ENCODE data around the gene ASMTL. TPM values are rescaled to one million over a fixed set of nuclear protein-coding genes. Genes with fewer than 3 reads are reported as not detected.

Gene ASMTL
- total RNA-seq, 2 donors from 2014 or later = 46.7 to 80.9 TPM

DNA sequence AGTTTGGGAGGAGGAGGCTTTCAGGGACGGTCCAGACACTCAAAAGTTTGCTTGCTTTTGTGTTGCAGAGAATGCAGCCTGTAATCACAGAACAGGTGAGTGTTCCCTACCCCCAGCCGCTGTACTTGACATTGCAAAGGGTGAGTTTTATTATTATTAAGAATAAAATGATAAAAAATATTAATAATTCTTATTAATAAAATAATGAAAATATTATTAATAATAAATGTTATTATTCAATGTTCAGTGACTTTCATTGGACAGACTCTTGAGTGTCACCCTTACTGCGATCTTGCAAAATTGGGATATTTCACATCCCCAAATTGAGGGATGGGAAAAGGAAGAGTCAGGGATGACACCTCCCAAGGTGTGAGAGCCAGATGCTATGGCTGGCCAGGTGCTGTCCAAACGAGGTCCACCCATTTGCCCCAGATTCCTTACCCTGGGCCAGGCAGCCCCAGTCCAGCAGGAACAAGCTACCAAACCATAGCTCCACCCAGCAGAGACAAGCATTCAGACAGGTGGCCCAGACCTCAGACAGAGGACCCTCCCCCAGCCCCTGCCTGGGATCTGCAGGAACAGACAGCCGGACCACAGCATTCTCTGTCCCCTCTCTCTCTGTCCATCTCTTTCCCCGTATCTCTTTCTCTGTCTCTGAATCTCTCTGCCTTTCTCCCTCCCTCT, 93.8 kb downstream of the ASMTL start:
- H3K27me3 Mint-ChIP-seq (ENCODE audit: insufficient read depth) = no peaks in the 10 kb centered on the region
- H3K36me3 Mint-ChIP-seq (ENCODE audit: low read depth) = peaks cover 15% of the 10 kb centered on the region
- 86 to 89% methylated on average over 3 to 5 of the region's 6 CpGs for WGBS, 2 experiments (ENCODE audit: insufficient coverage in 1 of 2, insufficient read length in 1 of 2)
- H3K4me3 Mint-ChIP-seq = no peak overlapping the region
- peaks cover 3% of the 10 kb centered on the region for H3K4me1 Mint-ChIP-seq
- H3K4me3 ChIP-seq (ENCODE audit: low read length) = no peak overlapping the region
- H3K9ac ChIP-seq (ENCODE audit: extremely low read depth, low read length, poor library complexity, severe bottlenecking) = no peak overlapping the region
- H3K9me3 ChIP-seq (ENCODE audit: control insufficient read depth, low read length) = no peaks in the 10 kb centered on the region
- no peak for DNase-seq
- no peaks in the 10 kb centered on the region for H3K27me3 ChIP-seq (ENCODE audit: control insufficient read depth, insufficient read depth, low read length, poor library complexity, severe bottlenecking)
- TF ChIP-seq CTCF (conservative IDR thresholded peaks at IDR 0.05) = no peak
- H3K27ac Mint-ChIP-seq = no peak overlapping the region
- H3K36me3 ChIP-seq (ENCODE audit: control insufficient read depth, insufficient read depth, low read length) = no peaks in the 10 kb centered on the region
- no peak overlapping the region for H3K27ac ChIP-seq (ENCODE audit: low read depth, low read length)
- no peaks in the 10 kb centered on the region for H3K4me1 ChIP-seq (ENCODE audit: control insufficient read depth, insufficient read depth, low read length)
- peaks cover 9% of the 10 kb centered on the region for H3K9me3 Mint-ChIP-seq

- H3K4me3 ChIP-seq (ENCODE audit: low read length) = no peak overlapping the region
- TF ChIP-seq CTCF (conservative IDR thresholded peaks at IDR 0.05) = no peak
- H3K4me1 ChIP-seq (ENCODE audit: control insufficient read depth, insufficient read depth, low read length) = no peaks in the 10 kb centered on the region
- no peaks in the 10 kb centered on the region for H3K36me3 ChIP-seq (ENCODE audit: control insufficient read depth, insufficient read depth, low read length)
- no peak overlapping the region for H3K9ac ChIP-seq (ENCODE audit: extremely low read depth, low read length, poor library complexity, severe bottlenecking)
- peaks cover 3% of the 10 kb centered on the region for H3K4me1 Mint-ChIP-seq
- no peak overlapping the region for H3K27ac ChIP-seq (ENCODE audit: low read depth, low read length)
- WGBS, 2 experiments (ENCODE audit: insufficient coverage in 1 of 2, insufficient read length in 1 of 2) = 94 to 98% methylated on average over 5 to 10 of the region's 10 CpGs
- H3K9me3 ChIP-seq (ENCODE audit: control insufficient read depth, low read length) = peaks cover 6% of the 10 kb centered on the region
- H3K4me3 Mint-ChIP-seq = no peak overlapping the region
- peaks cover 9% of the 10 kb centered on the region for H3K9me3 Mint-ChIP-seq
- no peak overlapping the region for H3K27ac Mint-ChIP-seq
- peaks cover 14% of the 10 kb centered on the region for H3K36me3 Mint-ChIP-seq (ENCODE audit: low read depth)
- H3K27me3 ChIP-seq (ENCODE audit: control insufficient read depth, insufficient read depth, low read length, poor library complexity, severe bottlenecking) = no peaks in the 10 kb centered on the region
- no peaks in the 10 kb centered on the region for H3K27me3 Mint-ChIP-seq (ENCODE audit: insufficient read depth)
- no peak for DNase-seq
These were observed 94.7 kb downstream of the ASMTL start for GRCh38 chrX:1357993-1358392.

DNA sequence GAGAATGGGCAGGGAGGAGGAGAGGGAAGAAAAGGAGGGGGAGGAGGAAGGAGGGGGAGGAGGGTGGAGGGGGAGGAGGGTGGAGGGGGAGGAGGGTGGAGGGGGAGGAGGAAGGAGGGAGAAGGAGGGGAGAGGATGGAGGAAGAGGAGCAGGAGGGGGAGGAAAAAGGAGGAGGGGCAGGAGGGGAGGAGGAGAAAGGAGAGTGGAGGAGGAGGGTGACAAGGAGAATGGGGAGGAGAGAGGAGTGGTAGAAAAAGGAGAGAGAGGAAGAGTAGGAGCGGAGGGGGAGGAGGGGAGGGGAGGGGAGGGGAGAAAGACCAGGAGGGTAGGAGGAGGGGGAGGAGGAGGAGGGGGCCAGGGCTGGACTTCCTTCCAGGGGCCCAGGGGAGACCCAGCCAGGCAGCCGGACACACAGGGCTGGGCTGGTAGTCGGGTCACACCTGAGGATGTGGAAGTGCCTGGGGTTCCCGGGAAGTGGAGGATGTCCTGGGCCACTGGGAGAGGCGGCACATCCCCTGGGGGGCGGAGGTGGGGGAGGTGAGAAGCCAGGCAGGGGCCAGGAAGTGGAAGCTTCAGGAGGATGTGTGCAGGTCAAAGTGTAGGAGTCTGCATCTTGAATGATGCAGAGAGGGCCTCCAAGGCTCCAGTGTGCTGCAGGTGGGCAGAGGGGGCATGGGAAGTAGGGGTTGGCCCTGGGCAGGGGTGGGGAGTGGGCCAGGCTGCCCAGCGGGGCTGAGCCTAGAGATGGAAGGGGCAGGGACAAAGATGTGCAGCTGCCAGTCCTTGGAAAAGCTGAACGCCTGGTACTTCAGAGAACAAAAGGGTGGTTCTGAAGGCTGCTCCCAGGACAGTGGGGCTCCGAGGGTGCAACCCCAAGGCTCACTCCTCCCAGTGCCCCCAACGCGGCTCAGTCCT, 97.3 kb downstream of the ASMTL start:
- peaks cover 9% of the 10 kb centered on the region for H3K9me3 Mint-ChIP-seq
- Histone ChIP-seq H3K36me3 (ENCODE audit: control insufficient read depth, insufficient read depth, low read length) (no peaks in the 10 kb centered on the region), H3K9me3 (ENCODE audit: control insufficient read depth, low read length) (peaks cover 7% of the 10 kb centered on the region), H3K4me3 (ENCODE audit: low read length) (no peak overlapping the region), H3K4me1 (ENCODE audit: control insufficient read depth, insufficient read depth, low read length) (no peaks in the 10 kb centered on the region), H3K27ac (ENCODE audit: low read depth, low read length) (peak overlapping the region; percentile 63), H3K27me3 (ENCODE audit: control insufficient read depth, insufficient read depth, low read length, poor library complexity, severe bottlenecking) (no peaks in the 10 kb centered on the region), H3K9ac (ENCODE audit: extremely low read depth, low read length, poor library complexity, severe bottlenecking) (no peak overlapping the region)
- DNase-seq = peak; percentile 82
- H3K27ac Mint-ChIP-seq = no peak overlapping the region
- no peak overlapping the region for H3K4me3 Mint-ChIP-seq
- H3K4me1 Mint-ChIP-seq = peaks cover 3% of the 10 kb centered on the region
- H3K27me3 Mint-ChIP-seq (ENCODE audit: insufficient read depth) = no peaks in the 10 kb centered on the region
- TF ChIP-seq CTCF (conservative IDR thresholded peaks at IDR 0.05) = no peak
- H3K36me3 Mint-ChIP-seq (ENCODE audit: low read depth) = peaks cover 6% of the 10 kb centered on the region
- WGBS, 2 experiments (ENCODE audit: insufficient coverage in 1 of 2, insufficient read length in 1 of 2) = 21 to 45% methylated on average over 4 to 11 of the region's 11 CpGs
